Keratinocyte (primary cell): ENCODE data around the gene DMD.

Experiments
- EZH2 ChIP-seq: IDR thresholded peaks from one replicate; pipeline ENCODE4 v1.6.1; 2012; ENCODE audit warnings: inconsistent platforms, mild to moderate bottlenecking, low read length, moderate library complexity
- TF ChIP-seq, protein P1 (sequence below), 3 experiments: IDR thresholded peaks in 1 of 3; conservative IDR thresholded peaks in 1 of 3; optimal IDR thresholded peaks in 1 of 3; 2 replicates in 2 of 3; 3 replicates in 1 of 3; pipeline versions ENCODE3 to v1.5.1; 2011; ENCODE audit warnings: low read length in 3 of 3, mild to moderate bottlenecking in 3 of 3, moderate library complexity in 2 of 3, control low read depth in 1 of 3, inconsistent platforms in 1 of 3; ENCODE audit not compliant: insufficient read depth in 2 of 3; ENCODE audit errors: extremely low read depth in 1 of 3

- TF ChIP-seq, protein P1, sequence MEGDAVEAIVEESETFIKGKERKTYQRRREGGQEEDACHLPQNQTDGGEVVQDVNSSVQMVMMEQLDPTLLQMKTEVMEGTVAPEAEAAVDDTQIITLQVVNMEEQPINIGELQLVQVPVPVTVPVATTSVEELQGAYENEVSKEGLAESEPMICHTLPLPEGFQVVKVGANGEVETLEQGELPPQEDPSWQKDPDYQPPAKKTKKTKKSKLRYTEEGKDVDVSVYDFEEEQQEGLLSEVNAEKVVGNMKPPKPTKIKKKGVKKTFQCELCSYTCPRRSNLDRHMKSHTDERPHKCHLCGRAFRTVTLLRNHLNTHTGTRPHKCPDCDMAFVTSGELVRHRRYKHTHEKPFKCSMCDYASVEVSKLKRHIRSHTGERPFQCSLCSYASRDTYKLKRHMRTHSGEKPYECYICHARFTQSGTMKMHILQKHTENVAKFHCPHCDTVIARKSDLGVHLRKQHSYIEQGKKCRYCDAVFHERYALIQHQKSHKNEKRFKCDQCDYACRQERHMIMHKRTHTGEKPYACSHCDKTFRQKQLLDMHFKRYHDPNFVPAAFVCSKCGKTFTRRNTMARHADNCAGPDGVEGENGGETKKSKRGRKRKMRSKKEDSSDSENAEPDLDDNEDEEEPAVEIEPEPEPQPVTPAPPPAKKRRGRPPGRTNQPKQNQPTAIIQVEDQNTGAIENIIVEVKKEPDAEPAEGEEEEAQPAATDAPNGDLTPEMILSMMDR (optimal IDR thresholded peaks at IDR 0.05 in 1 of 3, IDR thresholded peaks at IDR 0.05 in 1 of 3, conservative IDR thresholded peaks at IDR 0.05 in 1 of 3; ENCODE audit: extremely low read depth in 1 of 3, insufficient read depth in 2 of 3, low read length in 3 of 3) = no peak
- TF ChIP-seq EZH2 = no peak
These were observed 412.4 kb downstream of the DMD start for GRCh38 chrX:32798990-32799389.
